ENCODE results near the gene IRF4. TPM values are rescaled to one million over a fixed set of nuclear protein-coding genes. Genes with fewer than 3 reads are reported as not detected.

Gene IRF4
- total RNA-seq, 1 donor: 41.3 TPM

DNA sequence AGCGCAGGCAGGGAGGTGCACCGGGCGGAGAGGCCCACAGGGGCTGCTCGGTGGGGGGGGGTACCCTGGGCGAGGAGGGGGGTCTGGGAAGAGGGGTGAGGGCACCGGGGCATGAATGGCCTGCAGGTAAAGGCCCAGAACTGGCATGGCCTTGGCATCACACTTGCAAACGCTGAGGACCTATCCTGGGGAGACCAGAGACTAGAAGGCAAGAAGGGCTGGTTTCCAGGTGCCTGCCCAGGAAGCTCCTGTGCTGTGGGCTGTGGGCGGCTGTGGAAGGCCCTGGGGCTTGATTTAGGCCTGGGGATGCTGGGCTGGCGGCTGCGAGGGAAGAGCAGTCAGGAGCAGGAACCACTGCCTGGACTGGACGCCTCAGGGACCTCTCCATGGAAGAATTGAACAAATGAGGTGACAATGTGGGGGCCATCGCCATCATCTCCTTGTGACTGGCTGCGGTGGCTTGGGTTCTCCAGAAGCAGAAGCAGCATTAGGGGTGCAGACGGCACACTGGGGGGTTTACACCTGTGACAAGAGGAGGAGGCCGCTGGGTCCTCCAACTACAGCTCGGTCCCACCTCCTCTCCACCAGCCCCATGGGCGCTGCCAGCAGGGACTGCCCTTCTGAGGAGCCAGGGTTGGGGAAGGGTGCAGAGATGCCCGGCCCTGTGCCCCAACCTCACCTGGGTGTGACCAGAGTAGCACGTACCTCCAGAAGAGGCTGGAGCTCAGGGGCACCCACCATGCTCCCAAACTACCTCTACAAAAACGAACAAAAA lies 32.1 kb upstream of the IRF4 start:
- H3K9me3 ChIP-seq (ENCODE audit: low read depth, low read length): no peaks in the 10 kb centered on the region
- no peak overlapping the region for H3K4me3 ChIP-seq (ENCODE audit: low read length)
- no peaks in the 10 kb centered on the region for H3K27me3 ChIP-seq (ENCODE audit: insufficient read depth, low read length)
- H3K4me1 ChIP-seq (ENCODE audit: insufficient read depth, low read length): peaks cover 48% of the 10 kb centered on the region

DNA sequence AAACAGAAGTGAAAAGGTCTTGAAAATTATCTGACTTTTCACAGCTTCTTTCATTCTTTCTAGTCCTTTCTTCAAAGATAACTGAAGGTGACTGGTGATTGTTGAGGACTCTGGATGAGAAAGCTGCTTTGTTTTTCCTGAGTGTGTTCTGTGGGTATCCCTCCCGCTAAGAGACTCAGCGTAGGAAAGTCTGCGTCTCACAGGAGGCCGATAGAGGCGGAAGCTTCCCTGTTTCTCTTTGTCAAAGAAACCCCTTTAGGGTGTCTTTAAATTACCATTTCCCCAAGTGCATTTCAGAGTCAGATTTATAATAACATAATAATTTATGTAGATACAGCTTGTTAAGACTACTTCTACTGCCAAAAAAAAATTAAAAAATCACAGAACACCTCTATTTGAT lies 31.2 kb upstream of the IRF4 start:
- Histone ChIP-seq H3K4me3 (ENCODE audit: low read length) (no peak overlapping the region), H3K27me3 (ENCODE audit: insufficient read depth, low read length) (no peaks in the 10 kb centered on the region), H3K9me3 (ENCODE audit: low read depth, low read length) (no peaks in the 10 kb centered on the region), H3K4me1 (ENCODE audit: insufficient read depth, low read length) (peaks cover 46% of the 10 kb centered on the region)

DNA sequence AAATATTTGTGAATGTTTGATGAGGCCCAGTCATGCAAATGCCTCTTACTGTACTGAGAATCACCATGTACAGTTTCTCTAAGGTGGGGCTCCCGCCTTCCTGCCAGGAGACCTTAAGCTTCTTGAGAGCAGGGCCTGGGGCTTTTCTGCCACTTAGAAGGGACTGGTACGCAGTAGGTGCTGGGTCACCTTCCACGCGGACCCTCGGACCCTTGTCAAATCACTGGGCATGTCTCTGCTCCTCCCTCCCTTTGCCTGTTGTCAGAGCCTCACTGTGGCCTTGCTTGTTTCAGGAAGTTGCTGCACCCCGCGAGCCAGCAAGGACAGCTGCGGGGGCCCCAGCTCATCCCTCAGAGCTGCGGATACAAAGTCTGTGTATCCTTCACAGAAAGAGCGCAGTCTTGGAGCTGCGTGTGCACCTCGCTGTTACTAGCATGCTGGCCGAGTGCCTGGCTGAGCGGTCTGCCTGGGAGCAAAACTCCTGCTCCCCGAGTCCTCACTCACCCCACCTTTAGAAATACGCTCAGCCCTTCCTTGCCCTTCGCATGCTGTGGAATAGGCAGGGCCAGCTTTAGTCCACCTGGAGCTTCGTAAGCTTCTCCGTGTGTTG lies 30.7 kb upstream of the IRF4 start:
- H3K27me3 ChIP-seq (ENCODE audit: insufficient read depth, low read length): no peaks in the 10 kb centered on the region
- H3K4me1 ChIP-seq (ENCODE audit: insufficient read depth, low read length): peaks cover 41% of the 10 kb centered on the region
- H3K4me3 ChIP-seq (ENCODE audit: low read length): no peak overlapping the region
- no peaks in the 10 kb centered on the region for H3K9me3 ChIP-seq (ENCODE audit: low read depth, low read length)

DNA sequence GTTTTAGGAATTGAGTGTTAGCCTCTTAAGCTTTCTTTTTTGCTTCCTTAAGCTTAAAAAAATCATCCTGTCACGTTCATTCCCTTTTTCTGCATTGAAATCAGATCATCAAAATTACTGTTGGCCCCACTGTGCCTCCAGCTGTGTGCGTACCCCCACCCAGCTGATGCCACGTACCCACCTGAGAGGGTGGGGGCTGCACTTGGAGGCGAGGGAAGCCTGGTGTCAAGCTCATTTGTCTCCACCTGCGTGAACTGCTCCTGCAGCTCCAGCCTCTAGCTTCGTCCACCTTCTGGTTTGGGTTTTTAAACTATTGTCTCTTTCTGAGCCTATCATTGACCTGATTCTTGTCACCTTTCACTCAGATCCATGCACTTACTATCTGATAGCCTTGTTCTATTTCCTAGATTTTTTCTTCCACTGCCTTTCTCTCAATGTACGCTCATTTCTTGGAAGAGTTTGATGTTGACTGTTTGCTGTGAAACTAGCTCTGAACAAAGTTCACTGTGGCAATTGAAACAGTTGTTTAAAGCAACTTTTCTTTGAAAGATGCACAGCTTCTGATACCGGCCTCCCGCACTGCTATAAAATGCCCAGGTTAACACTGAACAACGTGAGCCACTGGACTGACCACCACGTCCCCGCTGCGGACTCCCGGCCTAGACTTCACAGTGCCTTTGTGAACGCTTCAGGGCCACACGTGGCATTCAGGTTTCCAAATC lies 30.0 kb upstream of the IRF4 start:
- peaks cover 34% of the 10 kb centered on the region for H3K4me1 ChIP-seq (ENCODE audit: insufficient read depth, low read length)
- H3K4me3 ChIP-seq (ENCODE audit: low read length): no peak overlapping the region
- H3K9me3 ChIP-seq (ENCODE audit: low read depth, low read length): no peaks in the 10 kb centered on the region
- H3K27me3 ChIP-seq (ENCODE audit: insufficient read depth, low read length): no peaks in the 10 kb centered on the region

DNA sequence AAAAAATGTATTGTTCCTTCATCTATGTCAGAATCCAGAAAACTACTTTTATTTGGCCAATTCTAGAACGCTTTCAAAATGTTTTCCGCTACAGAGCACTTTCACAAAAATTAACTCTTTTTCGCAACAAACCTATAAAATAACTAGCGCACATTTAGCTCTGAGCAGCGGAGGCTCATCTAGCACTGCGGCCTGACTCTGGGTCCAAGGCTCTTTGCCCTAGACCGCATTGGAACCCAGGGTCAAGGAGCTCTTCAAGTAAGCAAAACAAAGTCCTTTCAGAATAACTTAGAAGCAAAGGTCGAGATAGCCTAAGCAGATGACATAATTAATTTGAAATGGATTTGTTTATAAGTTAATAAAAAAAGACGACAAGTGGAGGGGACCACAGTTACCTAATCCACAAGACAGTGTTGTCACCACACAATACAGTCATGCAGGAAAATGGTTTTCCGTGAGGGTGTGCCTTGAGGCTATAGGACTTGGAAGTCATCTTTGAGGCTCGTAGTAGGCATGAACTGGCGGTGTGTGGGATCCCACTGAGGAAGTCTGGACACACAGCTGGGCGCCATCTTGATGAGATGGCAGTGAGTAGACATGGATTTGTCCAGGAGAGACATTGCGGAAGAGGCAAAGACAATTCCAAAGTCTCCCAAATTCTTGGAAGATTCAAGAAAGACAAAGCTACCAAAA lies 29.2 kb upstream of the IRF4 start:
- no peaks in the 10 kb centered on the region for H3K27me3 ChIP-seq (ENCODE audit: insufficient read depth, low read length)
- H3K4me3 ChIP-seq (ENCODE audit: low read length): no peak overlapping the region
- peaks cover 26% of the 10 kb centered on the region for H3K4me1 ChIP-seq (ENCODE audit: insufficient read depth, low read length)
- H3K9me3 ChIP-seq (ENCODE audit: low read depth, low read length): no peaks in the 10 kb centered on the region

DNA sequence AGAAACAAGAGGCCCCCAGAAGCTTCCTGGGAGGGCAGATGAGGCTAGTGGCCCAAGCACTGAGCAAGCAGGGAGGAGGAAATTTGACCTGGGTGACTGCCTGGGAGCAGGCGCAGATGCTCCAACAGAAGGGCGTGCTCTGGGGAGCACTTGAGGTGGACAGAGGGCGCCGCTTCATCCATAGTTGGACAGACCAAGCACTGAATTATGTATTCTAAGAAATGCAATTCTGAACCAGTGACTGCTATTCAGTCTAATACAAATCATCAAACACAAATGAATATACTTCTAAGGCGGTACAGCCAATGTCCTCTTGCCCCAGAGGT lies 28.7 kb upstream of the IRF4 start:
- Histone ChIP-seq H3K4me1 (ENCODE audit: insufficient read depth, low read length) (peaks cover 21% of the 10 kb centered on the region), H3K27me3 (ENCODE audit: insufficient read depth, low read length) (no peaks in the 10 kb centered on the region), H3K9me3 (ENCODE audit: low read depth, low read length) (no peaks in the 10 kb centered on the region), H3K4me3 (ENCODE audit: low read length) (no peak overlapping the region)

DNA sequence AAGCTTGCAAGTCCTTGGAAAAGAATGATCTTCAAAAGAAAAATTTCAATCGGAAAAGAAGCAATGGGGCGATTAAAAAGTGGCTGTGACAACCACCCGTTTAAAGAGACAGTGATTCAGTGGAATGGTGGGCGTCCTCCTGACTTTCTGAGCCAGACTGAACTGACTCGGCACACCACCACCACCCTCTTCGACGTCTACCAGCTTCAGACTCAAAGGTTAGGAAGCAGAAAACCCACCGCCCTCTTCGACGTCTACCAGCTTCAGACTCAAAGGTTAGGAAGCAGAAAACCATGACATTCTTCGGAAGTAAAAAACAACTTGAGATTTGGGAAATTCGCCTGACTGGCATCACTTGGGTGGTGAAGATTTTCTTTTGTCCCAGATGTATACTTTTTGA lies 28.3 kb upstream of the IRF4 start:
- Histone ChIP-seq H3K4me1 (ENCODE audit: insufficient read depth, low read length) (peaks cover 17% of the 10 kb centered on the region), H3K4me3 (ENCODE audit: low read length) (no peak overlapping the region), H3K9me3 (ENCODE audit: low read depth, low read length) (no peaks in the 10 kb centered on the region), H3K27me3 (ENCODE audit: insufficient read depth, low read length) (no peaks in the 10 kb centered on the region)

DNA sequence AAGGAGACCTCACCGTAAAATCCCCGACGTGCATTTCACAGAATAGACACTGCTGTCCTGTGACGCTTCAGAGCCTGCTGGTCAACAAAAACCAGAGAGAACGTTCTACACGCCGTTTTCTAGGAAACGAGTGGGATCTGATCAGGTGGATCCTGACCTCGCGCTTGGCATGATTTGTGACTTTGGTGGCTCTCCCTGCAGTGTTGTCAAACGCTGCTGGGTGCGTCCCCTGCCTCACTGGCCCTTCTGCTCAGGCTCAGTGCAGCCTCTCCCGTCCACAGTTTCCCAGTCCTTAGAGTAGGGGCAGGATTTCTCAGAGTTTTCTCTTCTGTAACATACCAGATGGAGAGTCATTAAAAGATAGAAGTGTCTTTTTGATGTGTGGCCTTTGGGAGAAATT lies 27.6 kb upstream of the IRF4 start:
- H3K9me3 ChIP-seq (ENCODE audit: low read depth, low read length): no peaks in the 10 kb centered on the region
- peaks cover 10% of the 10 kb centered on the region for H3K4me1 ChIP-seq (ENCODE audit: insufficient read depth, low read length)
- no peak overlapping the region for H3K4me3 ChIP-seq (ENCODE audit: low read length)
- H3K27me3 ChIP-seq (ENCODE audit: insufficient read depth, low read length): no peaks in the 10 kb centered on the region

DNA sequence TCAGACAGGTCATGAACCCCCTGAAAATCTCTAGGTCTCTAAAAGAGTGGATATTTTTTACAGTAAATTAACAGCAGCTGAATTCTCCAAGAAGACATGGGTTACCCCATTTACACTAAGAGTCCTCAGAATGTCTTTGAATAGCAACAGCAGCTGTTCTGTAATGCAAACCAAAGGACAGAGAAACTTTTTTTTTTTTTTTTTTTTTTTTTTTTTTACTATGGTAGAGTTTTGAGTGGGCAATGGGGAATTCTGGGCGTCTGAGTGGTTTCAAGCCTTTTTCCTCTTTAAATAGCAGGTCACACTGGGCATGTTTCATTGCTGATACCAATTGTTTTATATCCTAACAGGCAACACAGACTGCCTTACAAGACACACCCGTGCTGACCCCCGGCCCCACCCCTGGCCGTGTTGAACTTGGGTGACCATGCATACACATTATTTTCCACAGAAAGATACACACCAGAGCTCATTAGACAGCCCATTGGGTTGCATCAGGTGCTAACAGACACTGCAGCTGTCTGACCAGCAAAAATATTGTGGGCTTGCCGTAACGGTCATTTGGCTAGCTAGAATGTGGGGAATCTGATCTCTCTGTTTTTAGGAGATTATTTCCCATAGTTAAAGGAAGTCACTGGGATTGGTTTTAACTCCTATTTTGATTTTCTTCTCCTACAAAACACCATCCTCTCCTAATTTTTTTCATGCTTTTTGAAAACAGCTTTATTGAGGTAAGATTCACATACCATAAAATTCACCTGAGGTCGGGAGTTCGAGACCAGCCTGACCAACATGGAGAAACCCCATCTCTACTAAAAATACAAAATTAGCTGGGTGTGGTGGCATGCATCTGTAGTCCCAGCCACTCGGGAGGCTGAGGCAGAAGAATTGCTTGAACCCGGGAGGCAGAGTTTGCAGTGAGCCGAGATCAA lies 26.7 kb upstream of the IRF4 start:
- Histone ChIP-seq H3K4me3 (ENCODE audit: low read length) (no peak overlapping the region), H3K27me3 (ENCODE audit: insufficient read depth, low read length) (no peaks in the 10 kb centered on the region), H3K4me1 (ENCODE audit: insufficient read depth, low read length) (peaks cover 9% of the 10 kb centered on the region), H3K9me3 (ENCODE audit: low read depth, low read length) (no peaks in the 10 kb centered on the region)

DNA sequence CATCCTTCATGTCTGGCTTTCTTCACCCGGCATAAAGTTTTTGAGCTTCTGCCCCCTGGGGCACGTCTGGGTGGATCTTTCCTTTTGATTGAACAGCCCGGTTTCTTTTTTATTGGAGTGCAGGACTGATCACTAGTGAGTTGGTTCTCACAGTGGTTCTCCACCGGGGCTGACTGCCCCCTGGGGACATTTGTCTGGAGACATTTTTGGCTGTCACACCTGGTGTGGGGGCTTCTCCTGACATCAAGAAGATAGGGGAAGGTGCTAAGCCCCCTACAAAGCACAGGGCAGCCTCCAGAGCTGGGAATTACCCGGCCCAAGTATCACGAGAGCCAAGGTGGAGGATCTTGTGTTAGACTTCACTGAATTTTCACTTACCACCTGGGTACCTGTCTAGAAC lies 25.7 kb upstream of the IRF4 start:
- Histone ChIP-seq H3K4me3 (ENCODE audit: low read length) (no peak overlapping the region), H3K4me1 (ENCODE audit: insufficient read depth, low read length) (peaks cover 7% of the 10 kb centered on the region)

DNA sequence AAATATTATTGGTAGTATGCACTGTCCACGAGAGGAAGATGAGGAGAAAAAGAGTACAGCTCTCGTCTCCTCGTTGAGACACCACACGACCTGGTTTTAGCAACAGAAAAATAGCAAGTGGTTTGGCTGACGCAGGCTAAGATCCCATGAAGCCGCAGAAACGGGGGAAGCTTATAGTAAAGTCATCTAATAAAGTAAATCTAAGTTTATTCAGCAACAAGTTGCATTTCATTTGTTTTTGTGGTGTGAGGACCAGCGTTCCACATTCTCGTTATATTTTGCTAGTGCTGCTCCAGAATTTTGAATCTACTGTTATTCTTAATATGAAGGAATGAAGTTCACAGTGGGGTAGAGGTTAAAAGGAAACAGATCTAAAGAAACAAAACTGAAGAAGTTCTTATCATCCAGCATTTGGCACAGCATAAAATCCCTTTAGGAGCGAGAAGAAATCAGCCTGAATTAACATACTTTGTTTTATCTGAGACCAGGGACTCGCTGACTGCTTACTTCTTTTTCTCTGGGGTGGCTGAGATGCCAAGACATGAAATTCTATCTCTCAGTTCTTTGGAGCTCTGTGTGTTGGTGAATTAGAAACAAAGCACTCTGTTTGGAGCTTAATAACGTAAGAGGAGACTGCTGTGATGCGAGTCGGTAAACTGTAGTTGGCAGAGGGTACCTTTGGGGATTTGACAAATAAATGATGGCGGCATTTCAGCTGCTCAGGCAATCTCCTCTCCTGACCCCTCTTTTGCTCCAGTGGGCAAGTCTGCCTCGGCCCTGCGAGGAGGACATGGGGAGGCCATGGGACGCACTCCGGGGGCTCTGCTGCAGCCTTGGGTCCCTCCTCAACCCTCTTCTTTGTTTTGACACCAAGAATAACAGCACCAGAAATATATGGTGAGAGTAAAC lies 24.9 kb upstream of the IRF4 start:
- H3K9me3 ChIP-seq (ENCODE audit: low read depth, low read length): no peaks in the 10 kb centered on the region
- H3K4me1 ChIP-seq (ENCODE audit: insufficient read depth, low read length): peaks cover 4% of the 10 kb centered on the region
- H3K27me3 ChIP-seq (ENCODE audit: insufficient read depth, low read length): no peaks in the 10 kb centered on the region
- no peak overlapping the region for H3K4me3 ChIP-seq (ENCODE audit: low read length)

More for the DNA sequence above, 25.7 kb upstream of the IRF4 start:
- Histone ChIP-seq H3K27me3 (ENCODE audit: insufficient read depth, low read length) (no peaks in the 10 kb centered on the region), H3K9me3 (ENCODE audit: low read depth, low read length) (no peaks in the 10 kb centered on the region)

DNA sequence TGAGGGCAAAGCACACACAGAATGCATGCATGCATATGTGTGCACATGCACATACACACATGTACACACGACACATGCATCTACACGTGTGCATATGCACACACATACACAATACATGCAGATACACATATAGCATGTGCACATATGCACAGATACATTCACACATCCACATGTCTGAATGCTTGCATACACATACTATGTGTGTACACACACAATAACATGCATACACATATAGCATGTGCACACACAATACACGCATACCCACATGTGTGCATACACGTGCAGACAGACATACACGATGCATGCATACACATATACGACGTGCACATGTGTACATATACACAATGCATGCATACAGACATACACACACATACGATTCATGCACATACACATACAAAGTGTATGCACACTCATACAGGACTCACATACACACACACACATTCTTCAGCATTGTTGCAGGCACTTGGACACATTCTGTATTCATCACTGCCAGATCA lies 24.2 kb upstream of the IRF4 start:
- Histone ChIP-seq H3K9me3 (ENCODE audit: low read depth, low read length) (no peaks in the 10 kb centered on the region), H3K4me3 (ENCODE audit: low read length) (no peak overlapping the region), H3K4me1 (ENCODE audit: insufficient read depth, low read length) (peaks cover 6% of the 10 kb centered on the region), H3K27me3 (ENCODE audit: insufficient read depth, low read length) (no peaks in the 10 kb centered on the region)

DNA sequence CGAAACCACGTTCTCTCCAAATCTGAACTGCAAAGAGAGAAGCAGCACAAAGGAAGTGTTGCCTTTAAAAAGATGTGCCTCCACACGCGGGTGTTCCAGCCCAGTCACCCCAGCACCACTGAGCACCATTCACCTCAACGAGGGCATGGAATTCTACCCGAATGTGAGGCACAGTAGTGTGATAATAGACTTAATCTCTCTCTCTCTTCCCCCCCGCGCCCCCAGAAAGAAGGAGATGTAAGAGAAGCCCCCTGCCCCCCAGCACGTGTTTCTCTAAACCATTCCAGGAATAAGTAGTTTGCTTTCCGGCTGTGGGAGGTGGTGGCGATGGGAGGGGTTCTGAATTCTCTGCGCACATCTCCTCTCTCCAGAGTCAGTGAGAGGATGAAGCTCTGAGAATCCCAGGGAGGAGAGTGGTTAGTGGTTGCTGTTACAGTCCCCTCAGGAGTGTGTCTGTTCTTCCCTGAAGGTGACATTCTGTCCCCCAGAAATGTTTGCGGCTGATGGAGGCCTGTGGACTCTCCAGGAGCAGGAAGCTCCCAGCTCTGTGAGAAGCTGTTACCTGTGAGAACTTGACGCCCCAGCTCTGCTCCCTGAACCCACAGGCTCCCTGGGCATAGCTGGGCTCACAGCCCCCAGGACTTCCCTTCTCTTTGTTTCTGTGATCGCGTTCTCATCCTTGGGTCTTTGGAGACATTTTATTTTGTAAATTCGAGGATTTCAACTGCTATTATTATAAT lies 23.5 kb upstream of the IRF4 start:
- peaks cover 14% of the 10 kb centered on the region for H3K4me1 ChIP-seq (ENCODE audit: insufficient read depth, low read length)
- no peaks in the 10 kb centered on the region for H3K9me3 ChIP-seq (ENCODE audit: low read depth, low read length)
- H3K4me3 ChIP-seq (ENCODE audit: low read length): no peak overlapping the region
- H3K27me3 ChIP-seq (ENCODE audit: insufficient read depth, low read length): no peaks in the 10 kb centered on the region

Measured in mononuclear cell (primary cell).